Glomerular endothelial cell (primary cell): Measurements from ENCODE around the gene CRB3. TPM values are rescaled to one million over a fixed set of nuclear protein-coding genes. Genes with fewer than 3 reads are reported as not detected.

Source experiments
- DNase-seq: peaks from one replicate; pipeline ENCODE4 v3.0.0-alpha.2; 2011; ENCODE audit warnings: low read depth, low spot score; ENCODE audit errors: extremely low read depth
- total RNA-seq: library from RNA; depleted of rRNA; stranded (reverse); fragments of >200 nt; gene quantifications from 2 replicates; pipeline ENCODE4 v1.2.3, GENCODE V29; 2015

Gene CRB3
- total RNA-seq, 1 donor from 2014 or later = not detected

DNA sequence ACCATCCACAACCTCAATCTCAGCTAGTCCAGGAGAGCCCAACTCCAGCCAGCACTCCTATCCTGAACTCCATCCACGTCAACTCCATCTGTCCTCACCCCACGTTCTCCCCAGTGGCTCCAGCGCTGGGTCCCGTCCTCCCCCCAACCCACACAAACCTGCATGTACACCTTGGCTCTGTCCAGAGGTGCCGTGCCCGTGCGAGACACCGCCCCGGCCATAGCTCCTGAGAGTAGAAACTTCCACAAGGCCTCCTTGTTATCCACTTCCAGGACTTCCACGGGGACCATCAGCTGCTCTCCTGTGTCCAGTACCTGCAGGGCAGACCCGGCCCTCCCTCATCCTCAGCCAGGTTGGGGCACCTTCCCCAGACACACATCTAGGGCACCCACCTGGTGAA lies 32.2 kb upstream of the CRB3 start:
- no peak for DNase-seq

DNA sequence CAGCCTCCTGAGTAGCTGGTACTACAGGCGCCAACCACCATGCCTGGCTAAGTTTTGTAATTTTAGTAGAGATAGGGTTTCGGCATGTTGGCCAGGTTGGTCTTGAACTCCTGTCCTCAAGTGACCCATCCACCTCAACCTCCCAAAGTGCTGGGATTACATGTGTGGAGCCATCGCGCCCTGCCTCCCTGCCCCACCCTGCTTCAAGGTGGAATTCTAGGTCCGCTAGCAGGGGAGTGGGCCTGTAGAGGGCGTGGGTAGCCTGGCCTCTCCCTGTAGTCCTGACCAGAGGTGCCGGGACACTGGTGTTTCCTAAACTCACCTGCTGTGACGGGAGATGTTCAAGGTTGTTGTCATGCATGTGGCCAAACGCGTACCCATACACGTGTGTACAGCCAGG lies 30.9 kb upstream of the CRB3 start:
- no peak for DNase-seq

DNA sequence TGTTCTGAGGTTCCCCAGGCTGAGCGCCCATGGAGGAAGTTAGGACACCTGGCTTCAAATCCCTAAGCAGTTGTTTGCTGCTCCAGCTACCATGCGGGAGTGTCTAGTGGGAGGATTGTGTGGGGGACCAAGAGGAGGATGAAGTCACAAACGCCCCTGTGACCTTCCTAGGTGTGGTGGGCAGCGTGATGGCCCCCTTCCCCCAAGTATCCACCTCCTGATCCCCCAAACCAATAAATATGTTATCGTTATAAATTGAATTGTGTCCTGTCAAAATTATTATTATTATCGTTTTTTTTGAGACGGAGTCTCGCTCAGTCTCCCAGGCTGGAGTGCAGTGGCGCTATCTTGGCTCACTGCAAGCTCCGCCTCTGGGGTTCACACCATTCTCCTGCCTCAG lies 30.4 kb upstream of the CRB3 start, which contains the start of gene SLC25A41:
Gene SLC25A41 (minus strand): TSS at position 101 of the 400 bp plus-strand sequence. CDS start 70 bp downstream, at position 31.
- DNase-seq = no peak

DNA sequence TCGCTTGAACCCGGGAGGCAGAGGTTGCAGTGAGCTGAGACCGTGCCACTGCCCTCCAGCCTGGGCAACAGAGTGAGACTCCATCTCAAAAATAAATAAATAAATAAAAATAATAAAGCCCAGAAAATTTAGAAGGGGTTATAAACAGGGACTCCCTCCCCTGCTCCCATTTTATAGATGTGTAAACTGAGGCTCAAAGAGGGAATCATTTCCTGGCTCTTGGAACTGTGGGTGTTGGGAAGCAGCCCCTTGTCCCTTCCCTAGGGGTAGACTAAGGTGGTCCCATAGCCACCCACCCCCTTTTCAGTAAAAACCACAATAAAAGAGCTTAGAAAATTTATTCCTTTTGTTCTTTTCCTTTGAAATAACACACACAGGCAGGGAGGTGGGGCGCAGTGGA lies 24.3 kb upstream of the CRB3 start:
- no peak for DNase-seq

DNA sequence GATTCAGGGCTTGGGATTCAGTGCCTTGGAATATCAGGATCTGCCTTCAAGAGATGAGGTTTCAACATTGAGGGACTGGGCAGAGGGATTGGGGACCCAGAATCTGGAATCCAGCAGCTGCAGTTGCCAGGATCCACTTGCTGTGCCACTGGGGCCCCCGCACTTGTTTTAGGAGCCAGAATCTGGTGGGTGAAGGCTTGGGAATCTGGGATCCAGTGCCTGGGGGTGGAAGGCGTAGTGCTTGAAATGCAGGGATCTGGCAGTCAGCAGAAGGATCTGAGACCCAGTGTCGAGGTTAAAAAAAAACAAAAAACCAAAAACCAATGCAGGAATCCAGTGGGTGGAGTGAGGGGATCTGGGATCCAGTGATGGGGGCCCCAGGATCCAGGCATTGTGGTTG lies 23.2 kb upstream of the CRB3 start:
- no peak for DNase-seq

DNA sequence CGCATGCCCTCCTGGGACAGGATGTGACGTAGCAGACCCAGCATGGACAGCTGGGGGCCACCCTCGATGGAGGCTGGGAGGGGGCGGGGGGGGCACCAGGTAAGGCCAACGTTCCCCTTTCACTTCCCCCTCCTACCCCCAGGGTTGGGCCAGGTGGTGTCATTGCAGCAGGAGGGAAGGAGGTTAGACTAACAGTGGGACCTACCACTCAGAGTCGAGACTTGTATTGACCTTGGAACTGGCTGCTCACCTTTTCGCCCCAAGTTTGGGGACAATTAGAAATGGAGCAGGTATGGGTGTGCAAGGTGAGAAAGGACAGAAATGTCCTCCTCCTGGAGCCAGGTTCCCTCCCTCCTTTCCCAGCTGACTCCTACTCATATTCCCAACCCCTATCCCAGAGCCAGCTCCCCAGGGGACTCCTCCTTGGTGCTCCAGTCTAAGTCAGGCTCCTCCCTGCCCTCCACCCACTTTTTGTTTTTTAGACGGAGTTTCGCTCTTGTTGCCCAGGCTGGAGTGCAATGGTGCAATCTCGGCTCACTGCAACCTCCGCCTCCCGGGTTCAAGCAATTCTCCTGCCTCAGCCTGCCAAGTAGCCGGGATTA lies 21.9 kb upstream of the CRB3 start:
- DNase-seq = no peak

DNA sequence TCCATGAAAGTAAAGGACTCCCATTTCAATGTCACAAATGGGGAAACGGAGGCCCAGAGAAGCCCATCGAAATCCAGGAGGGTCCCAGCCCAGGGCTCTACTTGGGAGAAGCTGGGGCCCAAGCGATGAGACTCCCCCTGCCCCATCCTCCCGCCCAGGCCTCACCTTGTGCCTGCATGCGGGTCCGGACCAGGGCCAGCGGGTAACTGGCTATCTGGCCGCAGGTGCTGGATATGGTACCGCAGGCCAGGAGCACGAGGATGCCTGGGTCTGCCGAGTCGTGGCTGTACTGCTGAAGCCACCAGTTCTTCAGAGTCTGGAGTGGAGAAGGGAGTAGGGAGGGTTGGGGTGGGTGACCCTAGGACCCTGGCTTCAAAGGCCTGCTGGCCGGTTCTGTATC lies 20.1 kb upstream of the CRB3 start:
- DNase-seq = no peak

DNA sequence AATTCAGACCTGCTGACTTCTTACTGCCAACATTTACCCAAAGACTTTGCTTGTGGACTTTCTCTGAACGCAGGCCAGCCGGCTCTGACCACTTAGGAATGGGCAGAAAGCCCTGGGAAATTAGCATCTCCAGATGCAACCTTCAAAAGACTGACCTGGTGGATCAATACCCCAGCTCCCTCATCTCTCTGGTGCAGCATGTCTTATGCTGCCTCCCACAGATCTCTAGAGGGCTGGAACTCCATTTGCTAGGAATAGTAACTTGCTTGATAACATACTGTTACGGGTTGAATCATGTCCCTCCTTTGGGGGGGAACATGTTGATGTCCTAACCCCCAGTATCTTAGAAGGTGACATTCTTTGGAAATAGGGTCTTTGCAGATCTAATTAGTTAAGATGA lies 17.6 kb upstream of the CRB3 start:
- DNase-seq = no peak

DNA sequence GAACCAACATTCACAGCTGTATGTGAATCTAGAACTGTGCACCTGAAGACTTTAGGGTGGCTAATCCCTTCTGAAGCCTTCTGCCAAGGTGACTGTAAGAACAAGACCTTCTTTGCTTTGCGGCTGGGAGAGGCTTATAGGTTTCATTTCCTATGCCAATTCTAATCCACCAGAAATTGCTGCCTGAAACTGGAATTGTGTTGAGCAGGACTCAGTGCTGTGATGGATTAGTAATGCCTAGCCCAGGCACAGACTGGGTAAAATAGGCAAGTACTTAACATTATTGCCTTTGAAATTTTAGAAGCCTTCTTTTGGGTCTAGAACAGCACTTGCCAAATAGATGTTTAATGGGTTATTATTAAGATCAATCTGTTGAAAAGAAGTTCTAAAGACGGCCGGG lies 16.0 kb upstream of the CRB3 start:
- DNase-seq = no peak

DNA sequence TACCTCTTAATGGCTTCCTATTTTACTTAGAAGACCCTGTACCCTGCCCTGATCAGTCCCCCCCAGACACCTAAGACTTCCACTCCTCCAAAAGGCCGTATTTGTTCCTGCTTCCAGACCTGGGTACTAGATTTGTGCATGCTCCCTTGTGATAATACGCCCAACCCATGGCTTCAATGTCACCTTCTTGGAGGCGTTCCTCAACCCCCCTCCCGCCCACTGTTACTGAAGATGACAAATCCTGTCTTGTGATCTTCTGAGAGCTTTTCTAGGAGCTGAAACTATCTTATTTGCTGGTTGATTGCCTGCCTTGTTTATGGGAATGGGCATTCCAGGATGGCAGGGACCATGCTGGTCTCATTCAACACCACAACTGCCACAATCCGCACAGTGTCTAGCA lies 13.9 kb upstream of the CRB3 start:
- no peak for DNase-seq

DNA sequence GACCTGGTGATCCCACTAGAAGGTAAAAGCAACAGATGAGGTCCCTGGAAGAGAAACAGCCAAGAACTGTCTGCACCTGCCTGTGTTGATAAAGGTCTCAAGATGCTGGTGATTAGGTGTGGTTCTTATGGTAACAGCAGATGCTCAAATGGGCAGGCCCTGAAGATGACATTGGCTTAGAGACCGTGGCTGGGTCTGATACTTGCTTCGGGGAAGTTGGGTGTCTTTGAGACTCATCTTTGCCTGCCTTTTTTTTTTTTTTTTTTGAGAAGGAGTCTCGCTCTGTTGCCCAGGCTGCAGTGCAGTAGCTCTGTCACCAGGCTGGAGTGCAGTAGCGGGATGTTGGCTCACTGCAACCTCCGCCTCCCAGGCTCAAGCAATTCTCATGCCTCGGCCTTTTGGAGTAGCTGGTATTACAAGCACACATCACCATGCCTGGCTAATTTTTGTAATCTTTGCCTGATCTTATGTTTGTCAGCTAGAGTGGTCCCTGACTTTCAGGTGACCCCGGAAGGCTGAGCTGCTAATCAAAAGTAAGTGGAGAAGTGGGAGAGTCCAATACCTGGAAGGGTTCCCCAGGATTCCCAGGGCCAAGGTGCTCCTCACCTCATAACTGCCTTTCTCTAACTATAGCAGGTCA lies 12.4 kb upstream of the CRB3 start:
- no peak for DNase-seq

DNA sequence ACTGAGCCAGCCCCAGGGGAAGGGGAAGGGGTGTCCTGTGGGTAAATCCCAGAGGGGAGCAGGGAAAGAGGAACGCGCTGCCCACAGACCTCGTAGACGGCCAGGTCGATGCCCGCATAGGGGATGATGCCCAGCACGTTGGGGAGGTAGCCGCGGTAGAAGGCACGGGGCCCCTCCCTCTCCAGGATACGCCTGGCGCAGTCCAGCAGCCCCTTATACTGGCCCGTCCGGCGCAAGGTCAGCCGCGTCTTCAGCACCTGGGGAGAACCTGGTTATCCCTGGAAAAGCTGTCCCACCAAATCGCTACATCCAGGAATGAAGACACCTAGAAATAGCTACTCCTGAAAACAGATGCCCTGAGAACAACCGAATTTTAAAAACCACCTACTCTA lies 11.9 kb upstream of the CRB3 start:
- DNase-seq = no peak

DNA sequence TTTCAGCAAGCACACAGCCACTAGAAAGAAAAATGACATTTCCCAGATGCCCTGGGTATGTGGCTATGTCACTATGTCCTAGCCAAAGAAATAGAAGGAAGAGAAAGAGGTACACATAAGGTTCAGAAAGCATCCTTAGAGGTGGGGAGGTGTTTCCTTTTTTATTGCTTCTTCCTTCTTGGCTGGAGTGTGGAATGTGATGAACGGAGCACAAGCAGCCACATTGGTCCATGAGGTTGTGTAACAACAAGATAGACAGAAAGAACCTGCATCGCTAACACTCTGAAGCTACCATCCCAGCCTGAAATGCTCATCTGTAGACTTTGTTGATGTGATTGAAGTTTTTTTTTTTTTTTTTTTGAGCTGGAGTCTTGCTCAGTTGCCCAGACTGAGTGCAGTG lies 11.2 kb upstream of the CRB3 start:
- DNase-seq = no peak

DNA sequence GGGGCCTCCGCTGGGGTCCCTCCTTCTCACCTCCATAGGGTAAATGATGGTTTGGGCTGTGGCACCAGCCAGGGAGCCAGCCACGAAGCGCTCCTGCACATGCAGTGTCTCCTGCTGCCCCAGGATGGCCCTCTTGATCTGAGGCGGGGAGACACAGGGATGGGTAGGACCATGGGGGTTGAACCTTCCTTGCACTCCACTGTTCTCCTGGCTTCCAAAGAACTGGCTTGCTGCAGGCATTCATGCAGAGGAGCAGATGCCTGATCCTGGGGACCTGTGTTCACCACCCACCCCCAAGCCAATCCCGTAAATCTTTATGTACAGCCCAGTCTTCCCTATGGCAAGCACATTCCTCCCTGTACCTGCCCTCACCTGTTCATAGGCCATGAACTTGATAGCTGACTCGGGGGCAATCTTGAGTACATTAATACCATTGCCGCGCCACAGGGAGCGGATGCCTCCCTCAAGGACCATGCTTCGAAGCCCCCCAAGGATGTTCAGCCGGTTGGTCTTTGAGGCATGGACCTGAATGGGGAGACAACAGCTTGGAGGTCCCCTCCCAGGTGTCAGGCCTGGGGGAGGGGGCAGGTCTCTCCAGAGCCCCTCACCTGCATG lies 10.0 kb upstream of the CRB3 start:
- DNase-seq = no peak

DNA sequence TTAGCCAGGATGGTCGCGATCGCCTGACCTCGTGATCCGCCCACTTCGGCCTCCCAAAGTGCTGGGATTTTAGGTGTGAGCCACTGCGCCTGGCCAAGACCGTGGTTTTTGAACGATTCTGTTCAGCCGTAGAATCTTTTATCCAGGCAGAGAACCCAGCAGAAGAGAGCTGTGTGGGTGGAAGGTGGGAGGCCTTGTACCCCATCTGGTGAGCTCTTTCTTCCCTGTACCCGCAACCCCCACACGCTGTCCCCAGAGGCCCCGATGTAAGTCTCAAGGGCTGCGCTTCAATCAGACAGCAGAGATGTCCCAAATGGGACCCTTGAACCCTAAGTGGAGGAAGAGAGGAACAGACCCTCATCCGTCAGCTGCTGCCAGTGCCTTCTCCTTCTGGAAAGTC lies 8.1 kb upstream of the CRB3 start:
- no peak for DNase-seq

DNA sequence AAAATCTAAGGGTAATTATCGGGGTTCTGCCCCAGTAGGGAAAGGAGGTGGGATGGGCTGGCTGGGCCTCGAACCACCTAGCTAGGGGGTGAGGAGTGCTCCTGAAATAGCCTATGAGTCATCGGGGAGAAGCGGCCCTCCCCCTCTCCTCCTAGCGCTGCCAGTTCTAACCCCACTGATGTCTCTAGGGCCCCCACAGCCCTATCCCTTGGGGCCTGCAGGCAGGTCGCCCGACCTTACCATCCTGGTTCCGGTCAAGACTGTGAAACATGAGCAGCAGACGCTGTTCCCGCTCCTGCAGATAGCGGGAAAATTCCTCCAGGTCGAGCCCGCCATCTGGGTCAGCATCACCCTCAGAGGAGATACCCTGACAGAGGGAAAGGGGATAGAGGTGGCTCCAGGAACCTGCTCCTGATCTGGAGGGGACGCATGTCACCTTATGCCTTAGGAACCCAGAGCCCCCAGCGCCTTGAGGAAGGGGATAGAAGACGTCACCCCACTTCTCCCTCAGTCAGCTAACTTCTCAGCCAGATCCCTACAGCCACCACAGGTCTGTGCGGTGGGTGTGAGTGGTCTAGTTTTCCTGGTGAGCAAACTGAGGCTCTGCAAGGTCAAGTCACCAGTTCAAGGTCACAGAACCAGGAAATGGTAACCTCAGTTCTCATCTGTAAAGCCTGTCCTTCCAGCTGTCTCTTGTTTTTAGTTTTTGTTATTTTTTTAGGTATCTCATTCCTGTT lies 5.9 kb upstream of the CRB3 start:
- DNase-seq = no peak

DNA sequence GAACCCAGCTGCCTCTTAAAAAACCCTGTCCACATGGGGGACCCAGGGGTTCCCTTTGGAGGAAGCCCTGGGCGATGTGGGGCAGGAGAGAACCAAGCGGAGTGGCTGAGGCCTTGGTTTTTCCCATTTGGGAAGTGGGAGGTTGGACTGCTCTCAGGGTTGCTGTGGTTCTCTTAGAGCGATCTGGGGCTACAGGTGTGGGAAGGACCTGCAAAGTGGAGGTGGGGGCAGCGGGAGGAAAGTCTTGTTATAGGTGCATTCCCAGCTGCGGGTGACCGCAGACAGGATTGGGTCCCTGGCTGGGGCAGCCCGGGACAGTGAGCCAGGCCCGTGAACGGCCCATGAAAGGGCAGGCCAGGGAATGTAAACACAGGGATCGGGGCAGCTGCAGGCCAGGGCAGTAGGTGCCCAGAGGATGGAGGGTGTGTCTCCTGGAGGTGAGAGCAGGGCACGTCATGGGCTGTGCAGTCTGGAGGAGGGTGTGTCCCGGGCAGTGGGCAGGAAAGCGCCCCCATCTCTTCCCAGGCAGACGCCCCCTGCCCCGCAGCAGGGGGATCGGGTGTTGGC lies 5.3 kb upstream of the CRB3 start:
- no peak for DNase-seq

DNA sequence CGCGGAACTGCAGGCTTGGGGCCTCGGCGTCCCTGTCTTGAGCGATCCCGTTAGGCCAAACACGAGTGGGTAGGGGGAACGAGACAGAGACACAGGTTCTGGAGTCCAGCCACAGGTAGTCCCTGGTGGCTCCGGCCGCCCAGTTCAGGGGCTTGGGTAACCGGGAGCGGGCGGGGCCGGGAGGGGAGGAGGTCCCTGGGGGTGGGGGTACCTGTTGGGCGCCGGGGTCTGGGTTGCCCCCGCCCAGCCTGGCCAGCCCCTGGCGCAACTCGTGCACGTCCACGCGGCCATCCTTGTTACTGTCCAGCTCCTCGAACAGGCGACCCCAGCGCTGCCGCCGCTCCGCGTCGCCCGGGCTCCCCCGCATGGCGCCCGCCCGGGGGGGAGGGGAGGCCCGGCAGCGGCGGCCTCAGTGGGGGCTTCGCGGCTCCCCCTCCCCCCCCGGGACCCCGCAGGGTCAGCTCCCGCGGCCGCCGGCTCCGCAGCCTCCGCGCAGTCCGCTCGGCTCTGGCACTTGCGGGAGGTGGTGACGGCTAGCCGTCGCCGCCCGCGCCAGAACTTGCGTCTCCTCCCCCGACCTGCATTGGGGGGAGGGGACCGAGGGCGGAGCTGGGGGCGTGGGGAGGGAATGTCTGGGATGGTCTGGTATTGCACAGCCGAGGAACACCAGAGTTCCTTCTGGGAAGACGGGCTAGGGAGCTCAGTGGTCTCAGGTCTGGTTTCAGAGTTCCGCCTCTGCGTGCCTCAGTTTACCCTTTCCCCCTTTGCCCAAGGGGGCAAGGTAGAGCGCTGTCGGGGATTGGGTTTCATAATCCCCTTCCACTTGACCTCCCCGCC lies 4.6 kb upstream of the CRB3 start, which contains the start of gene SLC25A23:
Gene SLC25A23 (minus strand): TSS at position 531 of the 837 bp plus-strand sequence. CDS start 164 bp downstream, at position 367.
- no peak for DNase-seq

DNA sequence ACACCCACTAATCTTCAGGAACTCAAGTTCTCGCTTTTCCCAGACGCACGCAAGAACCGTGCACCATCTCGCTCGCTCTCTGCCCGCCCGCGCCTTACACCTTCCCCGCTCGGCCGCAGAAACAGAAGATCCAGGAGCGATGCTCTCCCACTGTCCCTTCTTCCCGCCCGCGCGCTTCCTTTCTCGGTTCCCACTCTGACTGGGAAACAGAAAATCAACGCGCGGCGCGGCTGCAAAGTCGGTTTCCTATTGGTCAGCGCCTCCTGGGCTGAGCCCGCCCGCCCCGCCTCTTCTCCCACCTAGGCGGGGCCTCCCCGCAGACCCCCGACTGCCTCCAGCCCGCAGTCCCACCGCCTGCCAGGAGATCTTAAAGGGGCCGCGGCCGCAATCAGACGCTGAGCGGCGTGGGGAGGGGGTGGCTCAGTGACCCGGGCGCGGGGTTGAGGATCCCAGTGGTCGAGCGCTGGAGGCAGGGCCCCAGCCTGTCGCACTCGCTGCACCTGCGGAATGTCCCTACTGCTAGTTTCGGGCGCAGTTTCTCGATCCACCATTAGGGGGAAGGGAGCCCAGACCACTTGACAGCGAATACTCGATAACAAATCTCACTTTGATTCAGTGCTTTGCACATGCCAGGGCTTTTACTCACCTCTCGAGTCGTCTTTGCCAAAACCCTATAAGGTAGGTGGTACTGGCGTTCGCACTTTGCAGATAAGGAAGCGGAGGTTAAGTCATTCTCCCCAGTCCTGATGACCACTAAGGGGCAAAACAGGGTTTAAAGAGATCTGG lies 3.8 kb upstream of the CRB3 start:
- peak; percentile 75 for DNase-seq

DNA sequence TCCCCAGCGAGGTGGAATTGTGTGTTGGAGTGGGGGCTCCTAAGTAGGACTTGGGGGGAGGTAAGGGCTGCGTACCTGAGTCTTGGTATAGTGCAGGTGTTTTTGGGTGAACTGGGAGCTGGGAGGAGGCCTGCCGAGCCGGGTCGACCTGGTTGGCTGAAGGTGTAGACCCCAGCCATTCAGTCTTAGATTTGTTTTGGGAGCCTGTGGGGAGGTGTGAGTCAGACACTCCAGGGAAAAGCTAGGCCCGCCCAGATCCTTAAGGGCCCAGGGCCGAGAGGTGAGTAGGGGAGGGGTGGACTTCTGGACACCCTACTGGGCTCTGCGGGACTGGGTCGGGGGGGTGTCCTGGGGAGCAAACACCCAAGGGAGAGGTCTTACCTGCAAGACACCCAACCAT lies 935 bp downstream of the CRB3 start:
- no peak for DNase-seq
